Left ventricle myocardium superior (tissue), 1 donor: ENCODE measurements around the gene AZGP1. TPM values are rescaled to one million over a fixed set of nuclear protein-coding genes. Genes with fewer than 3 reads are reported as not detected.
A peak's percentile ranks its signal among the peaks of the same experiment; 100 is the strongest.
"Not testable (repeated sequence)": the region's sequence is repeated elsewhere in the genome, so short reads cannot be mapped to it uniquely, and the experiment has no call there.

Source experiments
- ATAC-seq: fragments of 200-7000 bp; cut with Tn5 transposase; one replicate; pipeline ENCODE4 v1.9.1; 2020; ENCODE audit warnings: mild to moderate bottlenecking, moderate library complexity
- DNase-seq: peaks from one replicate; pipeline ENCODE4 v3.0.0-alpha.2; 2020
- intact Hi-C: fragments of 100-400 bp; cut with micrococcal nuclease; formaldehyde crosslinking; loops from one replicate; pipeline ENCODE4 v1.11.0; 2022
- long read RNA-seq: library from polyadenylated mRNA; unstranded; transcript quantifications from one replicate; pipeline ENCODE4 v2.0.0, GENCODE V29; 2021
- total RNA-seq: library from RNA; stranded (reverse); fragmentation: NEBNext Ultra II Directional; extraction: Animal tissue kit (Norgen Biotek cat#: 25700); gene quantifications from one replicate; pipeline ENCODE4 v1.2.1, GENCODE V29; 2021
- donor health status: DM: no; HTN: yes; CAD: no; lungs with severe emphysema.

Gene AZGP1
- total RNA-seq, result 70.9 TPM
- long read RNA-seq, transcript AZGP1-201 (4 exons, 1,307 nt), result major isoform, 35 of 68 reads
- long read RNA-seq, partial matches to known transcripts, result 1 of 68 reads
- long read RNA-seq, other reads (novel, unspliced or antisense), result 29 of 68 reads

DNA sequence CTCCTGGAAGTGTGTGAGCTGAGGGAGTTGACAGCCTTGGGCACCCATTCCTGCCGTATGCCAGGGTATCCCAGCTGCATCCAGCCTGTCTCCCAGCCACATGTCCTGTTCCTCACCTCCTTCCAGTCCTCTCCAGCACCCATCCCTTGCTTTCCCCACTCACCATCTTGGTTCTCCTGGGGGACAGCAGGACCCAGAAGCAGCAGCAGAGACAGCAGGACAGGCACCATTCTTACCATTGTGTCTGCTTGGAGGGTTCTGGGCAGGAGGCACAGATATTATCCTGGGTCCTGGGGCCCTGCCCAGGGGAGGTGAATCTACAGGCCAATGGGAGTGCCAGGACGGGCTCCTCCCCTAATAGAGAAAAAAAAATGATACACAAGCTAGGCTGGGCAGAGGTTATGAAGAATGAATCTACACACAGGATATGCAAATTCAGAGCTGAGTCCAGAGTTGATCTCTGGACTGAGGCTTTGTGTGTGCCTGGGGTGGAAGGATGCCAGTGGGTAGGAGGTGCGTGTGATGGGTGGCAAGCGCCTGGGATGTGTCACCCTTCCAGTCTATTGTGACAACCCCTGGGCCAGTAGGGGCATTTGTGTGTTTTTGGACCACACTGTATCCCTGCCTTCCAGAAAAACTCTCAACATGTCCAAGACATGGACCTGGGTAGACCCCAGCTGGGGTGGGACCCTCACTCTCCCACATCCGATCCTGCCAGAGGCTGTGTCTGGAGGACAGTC is at the start of gene AZGP1:
Gene AZGP1 (minus strand): TSS at position 250 of the 740 bp plus-strand sequence. CDS start 11 bp downstream, at position 239.
- ATAC-seq, result peak; percentile 95
- peak; percentile 69 for DNase-seq
- intact Hi-C loops, result no loop called here

- intact Hi-C loops, result no loop called here
- DNase-seq (no peak), ATAC-seq (no peak)
Observed at GRCh38 chr7:100024020-100024619, 48.3 kb upstream of the AZGP1 start.

DNA sequence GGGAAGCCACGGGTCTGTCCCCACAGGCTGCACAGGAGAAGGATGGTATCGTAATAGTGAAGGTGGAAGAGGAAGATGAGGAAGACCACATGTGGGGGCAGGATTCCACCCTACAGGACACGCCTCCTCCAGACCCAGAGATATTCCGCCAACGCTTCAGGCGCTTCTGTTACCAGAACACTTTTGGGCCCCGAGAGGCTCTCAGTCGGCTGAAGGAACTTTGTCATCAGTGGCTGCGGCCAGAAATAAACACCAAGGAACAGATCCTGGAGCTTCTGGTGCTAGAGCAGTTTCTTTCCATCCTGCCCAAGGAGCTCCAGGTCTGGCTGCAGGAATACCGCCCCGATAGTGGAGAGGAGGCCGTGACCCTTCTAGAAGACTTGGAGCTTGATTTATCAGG is 47.7 kb upstream of the AZGP1 start:
- intact Hi-C loops, result no loop called here
- ATAC-seq, result no peak
- no peak for DNase-seq

DNA sequence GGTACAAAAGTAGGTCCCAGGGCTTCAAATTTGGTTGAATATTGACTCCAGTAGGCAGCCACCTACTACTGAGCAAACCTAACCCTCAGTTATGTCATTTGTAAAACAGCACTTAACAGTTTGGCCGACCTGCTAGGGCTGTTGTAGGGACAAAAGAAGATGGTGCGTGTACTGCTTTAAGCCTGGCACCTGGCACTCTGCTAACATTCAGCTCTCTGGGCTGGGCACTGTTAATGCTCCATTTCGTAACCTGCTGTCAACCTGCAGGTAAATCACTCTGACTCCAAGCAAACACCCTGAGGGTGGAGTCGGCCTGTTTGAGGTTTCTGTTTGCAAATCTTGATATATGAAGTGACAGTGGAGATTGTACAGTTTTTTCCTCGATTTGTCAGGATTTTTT is 46.8 kb upstream of the AZGP1 start:
- no peak for ATAC-seq
- DNase-seq, result no peak
- intact Hi-C loops, result no loop called here

DNA sequence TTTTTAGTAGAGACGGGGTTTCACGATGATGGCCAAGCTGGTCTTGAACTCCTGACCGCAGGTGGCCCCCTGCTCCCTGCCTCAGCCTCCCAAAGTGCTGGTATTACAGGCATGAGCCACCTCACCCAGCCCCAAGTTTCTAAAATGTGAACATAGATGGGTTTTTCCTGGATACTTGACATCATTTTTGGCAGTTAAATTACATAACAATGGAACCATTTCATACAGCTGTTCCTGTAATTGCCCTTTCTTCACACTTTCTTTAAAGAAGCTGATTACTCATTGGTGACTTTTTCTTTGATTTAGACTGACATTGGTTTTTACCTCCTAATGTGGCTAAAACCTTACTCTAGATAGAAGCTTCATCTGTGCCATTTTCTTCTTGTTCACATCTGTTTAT is 45.5 kb upstream of the AZGP1 start:
- intact Hi-C loops, result no loop called here
- ATAC-seq, result no peak
- no peak for DNase-seq

GRCh38 chr7:100019908-100020307 is 44.1 kb upstream of the AZGP1 start:
- intact Hi-C loops, result no loop called here
- DNase-seq (no peak), ATAC-seq (no peak)

- no peak for DNase-seq
- ATAC-seq, result no peak
- intact Hi-C loops, result no loop called here
Observed at GRCh38 chr7:100017875-100018274, 42.0 kb upstream of the AZGP1 start.

DNA sequence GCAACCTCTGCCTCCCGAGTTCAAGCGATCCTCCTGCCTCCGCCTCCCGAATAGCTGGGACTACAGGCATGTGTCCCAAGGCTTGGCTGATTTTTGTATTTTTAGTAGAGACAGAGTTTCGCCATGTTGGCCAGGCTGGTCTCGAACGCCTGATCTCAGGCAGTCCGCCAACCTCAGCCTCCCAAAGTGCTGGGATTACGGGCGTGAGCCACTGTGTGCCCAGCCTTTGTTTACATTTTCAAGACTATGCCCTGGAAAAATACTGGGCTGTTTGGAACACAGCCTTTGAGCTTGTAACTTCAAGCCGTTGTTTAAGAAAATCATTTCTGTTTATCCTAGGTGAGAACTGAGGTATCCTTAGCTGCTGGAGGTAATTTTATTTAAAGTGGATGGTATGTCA is 41.5 kb upstream of the AZGP1 start:
- DNase-seq (no peak), ATAC-seq (no peak)
- intact Hi-C loops, result no loop called here

- ATAC-seq, result peak; percentile 16
- DNase-seq, result no peak
- intact Hi-C loops, result no loop called here
Observed at GRCh38 chr7:100016215-100016901, 40.5 kb upstream of the AZGP1 start.

- ATAC-seq (peak; percentile 99), DNase-seq (peak; percentile 90)
- intact Hi-C loops, result no loop called here
Observed at GRCh38 chr7:100015232-100016214, 39.7 kb upstream of the AZGP1 start, which contains the start of gene ZKSCAN1. ZKSCAN1 (plus strand) TSS chr7:100015596; CDS start chr7:100023507, 7,911 bp downstream.

DNA sequence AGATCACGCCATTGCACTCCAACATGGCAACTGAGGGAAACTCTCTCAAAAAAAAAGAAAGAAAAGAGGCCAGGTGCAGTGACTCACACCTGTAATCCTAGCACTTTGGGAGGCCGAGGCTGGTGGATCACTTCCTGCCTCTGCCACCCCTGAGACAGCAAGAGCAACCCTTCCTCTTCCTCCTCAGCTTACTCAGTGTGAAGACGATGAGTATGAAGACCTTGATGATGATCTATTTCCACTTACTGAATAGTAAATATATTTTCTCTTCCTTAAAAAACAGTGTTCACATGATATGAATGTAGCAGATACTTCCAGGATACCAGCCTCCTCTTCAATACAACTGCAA is 37.5 kb upstream of the AZGP1 start:
- DNase-seq (no peak), ATAC-seq (no peak)
- intact Hi-C loops, result no loop called here

DNA sequence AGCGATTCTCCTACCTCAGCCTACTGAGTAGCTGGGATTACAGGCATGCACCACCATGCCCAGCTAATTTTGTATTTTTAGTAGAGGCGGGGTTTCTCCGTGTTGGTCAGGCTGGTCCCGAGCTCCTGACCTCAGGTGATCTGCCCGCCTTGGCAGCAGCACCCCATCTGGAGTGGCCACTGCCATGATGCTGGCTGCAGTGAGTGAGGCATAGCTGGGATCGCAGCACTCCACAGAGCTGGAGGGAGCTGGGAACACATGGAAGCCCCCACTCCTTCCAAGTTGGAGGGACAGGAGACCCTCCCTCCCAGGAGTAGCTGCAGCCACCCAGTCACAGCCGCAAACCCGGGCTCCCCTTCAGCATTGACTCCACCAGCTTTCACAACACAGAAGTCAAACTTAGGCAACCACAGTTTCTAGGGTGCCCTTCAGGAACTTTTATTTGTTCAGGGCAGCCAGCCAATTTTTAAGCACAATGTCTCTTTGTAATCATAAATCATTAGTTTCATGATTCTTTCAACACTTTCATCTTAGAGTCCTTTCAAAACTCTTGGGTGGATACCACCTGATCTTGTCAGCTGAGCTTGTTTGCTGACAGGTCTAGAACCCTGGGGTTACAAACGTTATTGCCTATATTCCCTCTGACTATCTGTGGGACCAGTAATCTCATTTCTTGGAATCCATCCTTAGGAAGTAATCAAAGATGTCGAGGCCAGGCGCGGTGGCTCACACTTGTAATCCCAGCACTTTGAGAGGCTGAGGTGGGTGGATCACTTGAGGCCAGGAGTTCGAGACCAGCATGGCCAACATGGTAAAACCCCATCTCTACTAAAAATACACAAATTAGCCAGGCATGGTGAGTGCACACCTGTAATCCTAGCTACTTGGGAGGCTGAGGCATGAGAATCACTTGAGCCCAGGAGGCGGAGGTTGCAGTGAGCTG is 36.8 kb upstream of the AZGP1 start:
- intact Hi-C loops, ATAC-seq, DNase-seq: not testable (repeated sequence)

DNA sequence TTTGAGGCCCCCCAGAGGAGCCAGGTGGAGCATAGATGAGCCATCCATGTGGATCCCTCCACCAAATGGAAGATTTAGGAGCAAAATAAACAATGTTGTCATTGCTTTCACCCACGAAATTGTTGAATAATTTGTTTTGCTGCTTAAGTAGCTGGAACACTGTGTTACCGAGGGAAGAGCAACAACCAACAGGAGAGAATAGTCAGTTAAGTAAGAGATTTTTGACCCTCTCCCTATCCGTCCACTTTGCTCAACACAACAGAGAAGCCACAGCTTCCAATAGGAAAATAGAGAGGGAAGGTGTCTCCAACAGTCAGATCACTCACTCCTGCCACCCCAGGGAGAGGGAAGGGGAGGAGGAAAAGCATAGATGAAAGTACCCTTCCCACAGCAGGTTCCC is 35.7 kb upstream of the AZGP1 start:
- intact Hi-C loops, result no loop called here
- DNase-seq (no peak), ATAC-seq (no peak)

DNA sequence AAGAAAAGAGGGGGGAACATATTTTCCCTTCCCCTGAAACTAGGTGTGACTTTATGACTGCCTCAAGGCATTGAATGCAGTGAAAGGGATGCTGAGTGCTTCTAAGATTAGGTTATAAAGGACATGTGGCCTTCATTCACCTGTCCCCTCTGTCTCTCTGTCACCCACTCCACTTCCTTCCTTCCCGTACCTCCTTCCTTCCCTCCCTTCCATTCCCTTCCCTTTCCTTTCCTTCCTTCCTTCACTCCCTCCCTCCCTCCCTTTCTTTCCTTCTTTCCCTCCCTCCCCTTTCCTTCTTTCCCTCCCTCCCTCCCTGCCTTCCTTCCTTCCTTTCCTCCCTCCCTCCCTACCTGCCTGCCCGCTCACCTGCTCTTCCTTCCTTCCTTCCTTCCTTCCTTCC is 35.1 kb upstream of the AZGP1 start:
- ATAC-seq, result no peak
- intact Hi-C loops, result no loop called here
- no peak for DNase-seq

GRCh38 chr7:100009952-100010351 is 34.1 kb upstream of the AZGP1 start:
- DNase-seq, ATAC-seq, intact Hi-C loops: not testable (repeated sequence)

- no peak for ATAC-seq
- no peak for DNase-seq
- intact Hi-C loops, result no loop called here
Observed at GRCh38 chr7:100008525-100008924, 32.7 kb upstream of the AZGP1 start.

GRCh38 chr7:100007887-100008286 is 32.1 kb upstream of the AZGP1 start:
- intact Hi-C loops, result no loop called here
- ATAC-seq, result no peak
- no peak for DNase-seq
